HepG2 (cell line): ENCODE results near the gene TULP4.

Source experiments
- CTCF ChIP-seq: sonication (generic); formaldehyde crosslinking; IDR thresholded peaks from 2 replicates; pipeline ENCODE4 v1.5.0; 2020; ENCODE audit warnings: mild to moderate bottlenecking, missing genetic modification reagents, moderate library complexity
- FOXM1 ChIP-seq: sonication (generic); formaldehyde crosslinking; IDR thresholded peaks from 2 replicates; pipeline ENCODE4 v1.5.0; 2020; ENCODE audit warnings: missing genetic modification reagents
- MAFK ChIP-seq, 2 experiments: IDR thresholded peaks in 1 of 2; conservative IDR thresholded peaks in 1 of 2; 2 replicates each; pipeline ENCODE4 v1.6.1; 2011; ENCODE audit warnings: improper control_type of control experiment in 2 of 2, low read length in 2 of 2
- POLR2A ChIP-seq, 2 experiments: IDR thresholded peaks; 2 replicates each; pipeline ENCODE4 v1.6.1; 2011; ENCODE audit warnings: low read depth in 2 of 2, low read length in 2 of 2, mild to moderate bottlenecking in 1 of 2, moderate library complexity in 1 of 2; ENCODE audit not compliant: insufficient read depth in 1 of 2
- ZFP91 ChIP-seq: sonication (generic); formaldehyde crosslinking; IDR thresholded peaks from 2 replicates; pipeline ENCODE4 v1.9.0; 2022; ENCODE audit warnings: missing genetic modification reagents, mild to moderate bottlenecking, borderline replicate concordance
- ZSCAN20 ChIP-seq: sonication (generic); formaldehyde crosslinking; IDR thresholded peaks from 2 replicates; pipeline ENCODE4 v1.4.0; 2020; ENCODE audit warnings: missing genetic modification reagents, mild to moderate bottlenecking, borderline replicate concordance

- TF ChIP-seq FOXM1 (CRISPR knock-in tag) (no peak), MAFK (conservative IDR thresholded peaks at IDR 0.05 in 1 of 2, IDR thresholded peaks at IDR 0.05 in 1 of 2; ENCODE audit: low read length in 2 of 2) (no peak), ZSCAN20 (CRISPR knock-in tag) (no peak), CTCF (CRISPR knock-in tag) (no peak), POLR2A (IDR thresholded peaks at IDR 0.05; ENCODE audit: insufficient read depth in 1 of 2, low read depth in 2 of 2, low read length in 2 of 2) (no peak), ZFP91 (no peak)
These were observed 109.1 kb downstream of the TULP4 start for GRCh38 chr6:158421381-158421780.
